GM06990 (cell line): ENCODE data around the gene MAP2K1.

Experiments used
- DNase-seq: peaks from one replicate; pipeline ENCODE4 v3.0.0-alpha.2; 2011; ENCODE audit not compliant: insufficient read length; ENCODE audit errors: extremely low read depth
- H3K27me3 ChIP-seq: replicated peaks from 2 replicates; pipeline ENCODE4 v1.6.0; 2011; ENCODE audit warnings: low read length; ENCODE audit not compliant: control insufficient read depth, insufficient read depth
- H3K36me3 ChIP-seq: 2 replicates; pipeline ENCODE4 v1.5.1; 2011; ENCODE audit warnings: low read length; ENCODE audit not compliant: control insufficient read depth, insufficient read depth
- H3K4me3 ChIP-seq: replicated peaks from 2 replicates; pipeline ENCODE4 v1.5.1; 2011; ENCODE audit warnings: low read depth, mild to moderate bottlenecking, control low read depth, low read length
- TF ChIP-seq, protein P1 (sequence below): IDR thresholded peaks from 2 replicates; pipeline ENCODE4 v1.5.1; 2011; ENCODE audit warnings: low read length, control low read depth, mild to moderate bottlenecking, inconsistent platforms; ENCODE audit not compliant: insufficient read depth, poor library complexity, severe bottlenecking

The MAP2K1 gene

DNA sequence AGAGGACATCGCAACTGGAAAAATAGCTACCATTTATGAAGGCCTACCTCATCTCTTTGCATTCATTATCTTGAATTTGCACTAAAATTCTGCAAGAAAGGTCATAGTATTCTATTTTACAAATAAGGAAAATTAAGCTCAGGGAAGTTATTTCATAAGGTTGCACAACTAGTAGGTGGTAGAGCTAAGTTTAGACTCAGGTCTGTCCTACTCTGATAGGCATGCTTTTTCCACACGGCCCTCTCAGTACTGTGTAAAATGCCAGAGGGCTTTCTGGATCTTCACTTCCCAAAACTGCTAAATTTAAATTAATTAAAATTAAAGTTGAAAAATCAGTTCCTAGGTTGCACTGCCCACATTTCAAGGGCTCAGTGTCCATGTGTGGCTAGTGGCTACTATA lies 18.3 kb downstream of the MAP2K1 start:
- Histone ChIP-seq H3K4me3 (no peak overlapping the region), H3K27me3 (no peaks in the 10 kb centered on the region), H3K36me3 (no peaks in the 10 kb centered on the region)
- DNase-seq: no peak
- TF ChIP-seq, protein P1, sequence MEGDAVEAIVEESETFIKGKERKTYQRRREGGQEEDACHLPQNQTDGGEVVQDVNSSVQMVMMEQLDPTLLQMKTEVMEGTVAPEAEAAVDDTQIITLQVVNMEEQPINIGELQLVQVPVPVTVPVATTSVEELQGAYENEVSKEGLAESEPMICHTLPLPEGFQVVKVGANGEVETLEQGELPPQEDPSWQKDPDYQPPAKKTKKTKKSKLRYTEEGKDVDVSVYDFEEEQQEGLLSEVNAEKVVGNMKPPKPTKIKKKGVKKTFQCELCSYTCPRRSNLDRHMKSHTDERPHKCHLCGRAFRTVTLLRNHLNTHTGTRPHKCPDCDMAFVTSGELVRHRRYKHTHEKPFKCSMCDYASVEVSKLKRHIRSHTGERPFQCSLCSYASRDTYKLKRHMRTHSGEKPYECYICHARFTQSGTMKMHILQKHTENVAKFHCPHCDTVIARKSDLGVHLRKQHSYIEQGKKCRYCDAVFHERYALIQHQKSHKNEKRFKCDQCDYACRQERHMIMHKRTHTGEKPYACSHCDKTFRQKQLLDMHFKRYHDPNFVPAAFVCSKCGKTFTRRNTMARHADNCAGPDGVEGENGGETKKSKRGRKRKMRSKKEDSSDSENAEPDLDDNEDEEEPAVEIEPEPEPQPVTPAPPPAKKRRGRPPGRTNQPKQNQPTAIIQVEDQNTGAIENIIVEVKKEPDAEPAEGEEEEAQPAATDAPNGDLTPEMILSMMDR: no peak

DNA sequence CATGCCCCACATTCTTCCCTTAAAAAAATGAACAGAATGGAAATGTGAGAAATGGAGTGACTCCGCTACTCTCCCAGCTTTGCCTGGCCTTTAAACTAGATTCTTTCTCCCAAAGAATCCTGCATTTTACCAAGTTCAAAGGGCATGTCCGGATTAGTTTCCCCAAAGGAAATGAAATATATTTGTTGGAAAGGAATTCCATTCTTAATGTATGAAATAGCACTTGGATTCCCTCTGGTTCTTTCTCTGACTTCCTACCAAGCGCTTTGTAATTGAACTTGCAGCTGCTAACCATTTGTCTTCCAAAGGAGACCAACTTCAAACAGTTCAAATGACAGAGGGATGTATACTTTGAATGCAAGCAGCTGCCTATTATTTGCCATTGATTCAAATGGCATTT lies 18.9 kb downstream of the MAP2K1 start:
- DNase-seq: no peak

DNA sequence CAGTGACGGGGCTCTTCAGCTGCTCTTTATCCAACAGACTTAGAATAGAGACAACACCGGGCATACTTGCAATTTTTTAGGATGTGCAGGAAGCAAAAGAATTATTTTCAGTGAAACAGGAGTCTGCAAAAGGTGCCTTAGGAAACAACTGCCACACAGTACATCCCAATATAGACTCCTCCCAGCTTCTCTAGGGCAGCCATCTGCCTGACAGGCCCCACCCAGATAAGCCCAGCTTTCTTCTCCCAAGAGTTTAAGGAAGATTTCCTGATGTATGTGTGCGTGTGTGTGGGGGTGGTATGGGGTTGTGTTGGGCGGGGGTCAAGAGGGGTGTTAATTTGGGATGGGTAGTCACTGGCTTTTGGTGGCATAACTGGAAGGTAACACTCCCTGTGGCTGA lies 21.5 kb downstream of the MAP2K1 start:
- no peak for DNase-seq
- H3K36me3 ChIP-seq: no peaks in the 10 kb centered on the region
- no peak overlapping the region for H3K4me3 ChIP-seq
- TF ChIP-seq, protein P1: no peak
- no peaks in the 10 kb centered on the region for H3K27me3 ChIP-seq

More for the DNA sequence above, 18.9 kb downstream of the MAP2K1 start:
- Histone ChIP-seq H3K27me3 (no peaks in the 10 kb centered on the region), H3K4me3 (no peak overlapping the region), H3K36me3 (no peaks in the 10 kb centered on the region)
- TF ChIP-seq, protein P1: no peak

DNA sequence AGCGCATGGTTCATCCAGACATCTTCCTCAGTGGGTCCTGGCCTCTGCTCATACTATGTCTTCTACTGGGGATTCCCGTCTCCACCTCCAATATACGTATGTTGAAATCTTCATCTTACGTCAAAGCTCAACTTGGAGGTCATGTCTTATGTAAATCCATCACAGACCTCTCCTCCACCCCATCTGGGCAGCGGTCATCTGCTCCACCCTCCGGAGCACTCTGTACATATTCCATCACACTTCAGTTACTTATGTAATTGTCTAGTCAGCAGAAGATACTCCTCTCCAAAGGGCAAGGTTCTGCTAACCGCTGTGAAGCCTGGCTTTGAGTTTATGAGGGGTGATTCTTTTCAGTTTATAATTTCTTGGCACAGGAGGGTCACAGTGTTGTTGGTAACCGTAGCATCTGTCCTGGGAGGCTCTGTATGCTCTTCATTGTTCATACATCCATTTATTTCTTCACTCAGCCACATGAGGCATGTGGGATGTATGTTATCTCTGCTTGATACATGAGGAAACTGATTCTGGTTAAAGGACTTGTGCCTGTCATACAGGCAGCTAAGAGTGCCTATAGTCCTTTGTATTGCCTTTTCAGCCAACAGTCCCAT lies 22.1 kb downstream of the MAP2K1 start:
- Histone ChIP-seq H3K36me3 (no peaks in the 10 kb centered on the region), H3K27me3 (no peaks in the 10 kb centered on the region), H3K4me3 (no peak overlapping the region)
- no peak for DNase-seq
- TF ChIP-seq, protein P1: no peak

DNA sequence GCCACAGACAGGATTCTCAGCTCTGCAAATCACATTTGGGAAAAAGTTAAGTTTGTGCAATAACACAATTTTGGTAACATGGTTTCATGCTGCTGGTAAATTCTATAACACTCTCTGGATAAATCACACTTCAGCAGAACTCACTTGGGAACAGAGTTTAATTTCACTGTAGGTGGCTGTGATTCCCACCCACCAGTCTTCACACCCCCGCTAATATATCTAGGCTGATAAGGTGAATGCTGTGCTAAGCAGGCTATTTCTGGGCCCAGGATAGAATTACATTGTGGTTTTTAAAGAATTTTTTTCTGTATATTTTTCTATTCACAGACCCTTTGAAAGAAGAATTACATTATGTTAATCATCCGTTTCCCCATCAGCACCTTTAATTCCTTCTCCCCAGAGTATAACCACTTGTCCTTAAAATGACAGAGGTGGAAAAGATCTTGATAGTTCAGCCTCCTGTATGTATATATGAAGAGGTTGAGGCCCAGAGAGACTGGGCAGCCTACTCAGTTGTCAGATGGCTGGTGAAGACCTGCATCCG lies 22.9 kb downstream of the MAP2K1 start:
- TF ChIP-seq, protein P1: no peak
- Histone ChIP-seq H3K27me3 (no peaks in the 10 kb centered on the region), H3K36me3 (no peaks in the 10 kb centered on the region), H3K4me3 (no peak overlapping the region)
- no peak for DNase-seq

DNA sequence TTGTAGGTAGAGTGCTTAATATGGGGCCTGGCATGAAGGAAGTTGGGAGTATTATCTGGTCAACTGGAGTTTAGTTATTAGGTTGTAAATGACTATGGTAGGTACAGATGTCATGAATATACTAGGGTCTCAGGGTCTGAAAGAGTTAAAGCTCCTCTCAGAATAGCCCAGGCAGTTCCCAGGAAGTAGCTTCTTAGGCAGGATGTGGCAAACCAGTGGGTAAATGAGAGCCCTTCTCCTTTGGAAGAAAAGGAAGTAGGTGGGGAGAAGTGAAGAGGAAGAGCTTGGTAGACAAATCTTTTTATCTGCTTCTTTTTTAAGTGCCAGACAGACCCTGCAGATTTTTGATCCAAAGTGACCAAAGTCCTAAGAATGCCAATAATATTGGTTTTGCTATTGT lies 24.5 kb downstream of the MAP2K1 start:
- Histone ChIP-seq H3K4me3 (no peak overlapping the region), H3K27me3 (no peaks in the 10 kb centered on the region), H3K36me3 (no peaks in the 10 kb centered on the region; the same call in 1 of the 2 replicates)
- TF ChIP-seq, protein P1: no peak
- DNase-seq: no peak
